Measurements from ENCODE around the gene EFNA5. TPM values are rescaled to one million over a fixed set of nuclear protein-coding genes. Genes with fewer than 3 reads are reported as not detected.

The EFNA5 gene
- total and polyA plus RNA-seq, 2 of the 8 experiments (the other 6 are each of a cell fraction or from before 2014, with no cell fraction given): 9.6 to 21.8 TPM

DNA sequence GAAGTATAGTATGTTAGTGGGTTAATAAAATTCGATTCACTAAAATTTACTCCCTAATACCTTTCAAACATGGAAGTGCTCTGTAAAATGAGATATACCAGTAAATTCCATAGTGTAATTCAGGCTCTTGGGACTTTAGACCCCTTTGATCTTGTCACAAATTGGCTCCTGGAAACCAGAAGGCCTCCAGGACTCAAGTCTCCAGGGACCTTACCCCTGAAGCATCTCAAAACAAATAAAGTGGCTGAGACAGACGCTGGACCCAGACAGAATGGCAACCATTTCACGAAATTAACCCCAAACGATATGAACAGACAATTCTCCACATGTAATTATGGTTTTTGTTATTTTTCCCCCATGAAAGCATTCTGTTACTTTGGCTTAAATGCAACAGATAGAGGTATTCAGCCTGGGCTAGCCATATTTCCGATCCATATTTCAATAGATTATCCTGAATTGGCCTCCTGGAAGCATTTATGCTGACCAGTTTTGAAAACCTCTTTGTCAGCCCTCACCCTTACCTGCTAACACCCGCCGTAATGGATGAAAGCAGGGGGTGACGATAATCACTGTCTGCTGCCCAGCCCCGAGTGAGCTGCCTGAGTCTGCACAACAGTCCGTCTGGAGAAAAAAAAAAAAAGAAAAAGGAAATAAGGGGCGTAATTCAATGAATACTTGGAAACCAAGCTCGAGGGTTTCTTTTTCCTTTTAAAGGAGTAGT, 34.1 kb upstream of the EFNA5 start (continued):
- TF ChIP-seq SRF (IDR thresholded peaks at IDR 0.05; ENCODE audit: low read depth, low read length): no peak
- no peak for TF ChIP-seq SUZ12 (IDR thresholded peaks at IDR 0.05; ENCODE audit: low read length)
- no peak for TF ChIP-seq TBP (IDR thresholded peaks at IDR 0.05; ENCODE audit: low read depth, low read length)
- TF ChIP-seq, protein P1, sequence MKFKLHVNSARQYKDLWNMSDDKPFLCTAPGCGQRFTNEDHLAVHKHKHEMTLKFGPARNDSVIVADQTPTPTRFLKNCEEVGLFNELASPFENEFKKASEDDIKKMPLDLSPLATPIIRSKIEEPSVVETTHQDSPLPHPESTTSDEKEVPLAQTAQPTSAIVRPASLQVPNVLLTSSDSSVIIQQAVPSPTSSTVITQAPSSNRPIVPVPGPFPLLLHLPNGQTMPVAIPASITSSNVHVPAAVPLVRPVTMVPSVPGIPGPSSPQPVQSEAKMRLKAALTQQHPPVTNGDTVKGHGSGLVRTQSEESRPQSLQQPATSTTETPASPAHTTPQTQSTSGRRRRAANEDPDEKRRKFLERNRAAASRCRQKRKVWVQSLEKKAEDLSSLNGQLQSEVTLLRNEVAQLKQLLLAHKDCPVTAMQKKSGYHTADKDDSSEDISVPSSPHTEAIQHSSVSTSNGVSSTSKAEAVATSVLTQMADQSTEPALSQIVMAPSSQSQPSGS (IDR thresholded peaks at IDR 0.05; ENCODE audit: low read length): no peak
- no peak for TF ChIP-seq KDM4A (IDR thresholded peaks at IDR 0.05; ENCODE audit: low read depth, low read length, severe bottlenecking)
- TF ChIP-seq CREB1 (IDR thresholded peaks at IDR 0.05): no peak
- TF ChIP-seq, protein P2, sequence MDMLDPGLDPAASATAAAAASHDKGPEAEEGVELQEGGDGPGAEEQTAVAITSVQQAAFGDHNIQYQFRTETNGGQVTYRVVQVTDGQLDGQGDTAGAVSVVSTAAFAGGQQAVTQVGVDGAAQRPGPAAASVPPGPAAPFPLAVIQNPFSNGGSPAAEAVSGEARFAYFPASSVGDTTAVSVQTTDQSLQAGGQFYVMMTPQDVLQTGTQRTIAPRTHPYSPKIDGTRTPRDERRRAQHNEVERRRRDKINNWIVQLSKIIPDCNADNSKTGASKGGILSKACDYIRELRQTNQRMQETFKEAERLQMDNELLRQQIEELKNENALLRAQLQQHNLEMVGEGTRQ (IDR thresholded peaks at IDR 0.05; ENCODE audit: low read length): no peak

All from H1 (cell line).